Measurements from ENCODE around the gene SOSTDC1.
"Not testable (repeated sequence)": the region's sequence is repeated elsewhere in the genome, so short reads cannot be mapped to it uniquely, and the experiment has no call there.

SOSTDC1 gene

GRCh38 chr7:16465469-16466361 is at the start of gene SOSTDC1:
TSS of gene SOSTDC1 (minus strand) at chr7:16465738. CDS start at chr7:16465668, 70 bp downstream.
- DNase-seq (ENCODE audit: low read depth in 2 of 2): no peak

GRCh38 chr7:16514729-16515128 is 49.2 kb upstream of the SOSTDC1 start:
- DNase-seq (ENCODE audit: low read depth in 2 of 2): no peak

- no peak for DNase-seq (ENCODE audit: low read depth in 2 of 2)
These were observed 48.7 kb upstream of the SOSTDC1 start for GRCh38 chr7:16514271-16514670.

- no peak for DNase-seq (ENCODE audit: low read depth in 2 of 2)
These were observed 46.6 kb upstream of the SOSTDC1 start for GRCh38 chr7:16512097-16512496.

GRCh38 chr7:16511314-16511713 is 45.8 kb upstream of the SOSTDC1 start:
- no peak for DNase-seq (ENCODE audit: low read depth in 2 of 2)

GRCh38 chr7:16509829-16510228 is 44.3 kb upstream of the SOSTDC1 start:
- DNase-seq (ENCODE audit: low read depth in 2 of 2): no peak

GRCh38 chr7:16506422-16506821 is 40.9 kb upstream of the SOSTDC1 start:
- not testable (repeated sequence) for DNase-seq (ENCODE audit: low read depth in 2 of 2)

- no peak for DNase-seq (ENCODE audit: low read depth in 2 of 2)
These were observed 38.5 kb upstream of the SOSTDC1 start for GRCh38 chr7:16504019-16504418.

GRCh38 chr7:16502303-16502702 is 36.8 kb upstream of the SOSTDC1 start:
- DNase-seq (ENCODE audit: low read depth in 2 of 2): no peak

- no peak for DNase-seq (ENCODE audit: low read depth in 2 of 2)
These were observed 32.6 kb upstream of the SOSTDC1 start for GRCh38 chr7:16498122-16498521.

GRCh38 chr7:16494955-16495719 is 29.6 kb upstream of the SOSTDC1 start:
- DNase-seq (ENCODE audit: low read depth in 2 of 2): no peak

GRCh38 chr7:16494551-16494950 is 29.0 kb upstream of the SOSTDC1 start:
- DNase-seq (ENCODE audit: low read depth in 2 of 2): no peak

GRCh38 chr7:16493266-16493665 is 27.7 kb upstream of the SOSTDC1 start:
- DNase-seq (ENCODE audit: low read depth in 2 of 2): no peak

- DNase-seq (ENCODE audit: low read depth in 2 of 2): no peak
These were observed 27.1 kb upstream of the SOSTDC1 start for GRCh38 chr7:16492513-16493062.

GRCh38 chr7:16491148-16491547 is 25.6 kb upstream of the SOSTDC1 start:
- no peak for DNase-seq (ENCODE audit: low read depth in 2 of 2)

GRCh38 chr7:16484453-16485158 is 19.1 kb upstream of the SOSTDC1 start:
- no peak for DNase-seq (ENCODE audit: low read depth in 2 of 2)

- DNase-seq (ENCODE audit: low read depth in 2 of 2): no peak
These were observed 14.1 kb upstream of the SOSTDC1 start for GRCh38 chr7:16479591-16479990.

GRCh38 chr7:16479161-16479560 is 13.6 kb upstream of the SOSTDC1 start:
- DNase-seq (ENCODE audit: low read depth in 2 of 2): no peak

- no peak for DNase-seq (ENCODE audit: low read depth in 2 of 2)
These were observed 6.4 kb upstream of the SOSTDC1 start for GRCh38 chr7:16471933-16472332.

GRCh38 chr7:16463949-16464715 is 1.4 kb downstream of the SOSTDC1 start:
- DNase-seq (ENCODE audit: low read depth in 2 of 2): no peak

GRCh38 chr7:16463520-16463919 is 2.0 kb downstream of the SOSTDC1 start:
- DNase-seq (ENCODE audit: low read depth in 2 of 2): no peak
